ENCODE results near the gene POU2AF2.
"Not testable (repeated sequence)": the region's sequence is repeated elsewhere in the genome, so short reads cannot be mapped to it uniquely, and the experiment has no call there.

The POU2AF2 gene

GRCh38 chr11:111265421-111265820 is 19.9 kb downstream of the POU2AF2 start:
- CTCF ChIA-PET: interaction anchor here (0.6 kb wide), 1 partner anchor 165 kb away, joined by 4 read pairs; no protein-coding TSS in a partner anchor
- TF ChIP-seq PKNOX1 (IDR thresholded peaks at IDR 0.05) (no peak), TARDBP (IDR thresholded peaks at IDR 0.05) (no peak), LEF1 (IDR thresholded peaks at IDR 0.05; ENCODE audit: borderline replicate concordance) (no peak), SP1 (IDR thresholded peaks at IDR 0.05) (no peak), NFRKB (IDR thresholded peaks at IDR 0.05) (no peak), FOXA1 (IDR thresholded peaks at IDR 0.05) (no peak), FOXM1 (IDR thresholded peaks at IDR 0.05; ENCODE audit: borderline replicate concordance) (no peak), FOXK2 (IDR thresholded peaks at IDR 0.05) (no peak)
- no peak for DNase-seq (ENCODE audit: extremely low spot score)
- POLR2A ChIA-PET: no interaction called here

GRCh38 chr11:111268303-111268702 is 22.8 kb downstream of the POU2AF2 start:
- DNase-seq (ENCODE audit: extremely low spot score); POLR2A ChIA-PET; CTCF ChIA-PET: not testable (repeated sequence)

GRCh38 chr11:111269146-111269868 is 23.8 kb downstream of the POU2AF2 start:
- DNase-seq (ENCODE audit: extremely low spot score): no peak
- TF ChIP-seq TARDBP (IDR thresholded peaks at IDR 0.05): no peak
- TF ChIP-seq ELF4 (IDR thresholded peaks at IDR 0.05): no peak
- TF ChIP-seq FOXA1 (IDR thresholded peaks at IDR 0.05): no peak
- no peak for TF ChIP-seq CTBP1 (IDR thresholded peaks at IDR 0.05; ENCODE audit: borderline replicate concordance)
- TF ChIP-seq ZNF384 (IDR thresholded peaks at IDR 0.05): no peak
- TF ChIP-seq NFRKB (IDR thresholded peaks at IDR 0.05): no peak
- TF ChIP-seq LEF1 (IDR thresholded peaks at IDR 0.05; ENCODE audit: borderline replicate concordance): no peak
- TF ChIP-seq BHLHE40 (IDR thresholded peaks at IDR 0.05; ENCODE audit: borderline replicate concordance): no peak
- no peak for TF ChIP-seq PKNOX1 (IDR thresholded peaks at IDR 0.05)
- no peak for TF ChIP-seq SP1 (IDR thresholded peaks at IDR 0.05)
- no peak for TF ChIP-seq L3MBTL2 (conservative IDR thresholded peaks at IDR 0.05)
- CTCF ChIA-PET: no interaction called here
- POLR2A ChIA-PET: no interaction called here

GRCh38 chr11:111272420-111272819 is 26.9 kb downstream of the POU2AF2 start:
- no peak for DNase-seq (ENCODE audit: extremely low spot score)
- ChIA-PET POLR2A (no interaction called here), CTCF (interaction anchor here (0.6 to 1.5 kb wide), 2 partner anchors 166 to 170 kb away, joined by 3 read pairs; no protein-coding TSS in a partner anchor)

GRCh38 chr11:111282562-111283075 is 37.1 kb downstream of the POU2AF2 start:
- POLR2A ChIA-PET: no interaction called here
- TF ChIP-seq ELF4 (IDR thresholded peaks at IDR 0.05): no peak
- TF ChIP-seq NFRKB (IDR thresholded peaks at IDR 0.05): no peak
- TF ChIP-seq HDGF (IDR thresholded peaks at IDR 0.05; ENCODE audit: borderline replicate concordance): no peak
- CTCF ChIA-PET: interaction anchor here (0.6 to 2.2 kb wide), 11 partner anchors 21 to 283 kb away, joined by 3 to 18 read pairs (median 4); no protein-coding TSS in a partner anchor
- no peak for DNase-seq (ENCODE audit: extremely low spot score)

More at GRCh38 chr11:111272420-111272819, 26.9 kb downstream of the POU2AF2 start:
- no peak for TF ChIP-seq NFRKB (IDR thresholded peaks at IDR 0.05)
- TF ChIP-seq FOXK2 (IDR thresholded peaks at IDR 0.05): no peak
- TF ChIP-seq TARDBP (IDR thresholded peaks at IDR 0.05): no peak
- no peak for TF ChIP-seq FOXM1 (IDR thresholded peaks at IDR 0.05; ENCODE audit: borderline replicate concordance)
- no peak for TF ChIP-seq LEF1 (IDR thresholded peaks at IDR 0.05; ENCODE audit: borderline replicate concordance)
- no peak for TF ChIP-seq ZNF384 (IDR thresholded peaks at IDR 0.05)
- TF ChIP-seq CTBP1 (IDR thresholded peaks at IDR 0.05; ENCODE audit: borderline replicate concordance): no peak
- TF ChIP-seq SUZ12 (IDR thresholded peaks at IDR 0.05): no peak
- TF ChIP-seq L3MBTL2 (conservative IDR thresholded peaks at IDR 0.05): no peak
- no peak for TF ChIP-seq ARNT (IDR thresholded peaks at IDR 0.05)

GRCh38 chr11:111283945-111284481 is 38.5 kb downstream of the POU2AF2 start:
- CTCF ChIA-PET: interaction anchor here (0.7 to 2.0 kb wide), 7 partner anchors 20 to 146 kb away, joined by 3 to 18 read pairs (median 4); no protein-coding TSS in a partner anchor
- DNase-seq (ENCODE audit: extremely low spot score): no peak
- TF ChIP-seq PKNOX1 (IDR thresholded peaks at IDR 0.05) (no peak), SUZ12 (IDR thresholded peaks at IDR 0.05) (no peak), SP1 (IDR thresholded peaks at IDR 0.05) (no peak), TARDBP (IDR thresholded peaks at IDR 0.05) (no peak), FOXM1 (IDR thresholded peaks at IDR 0.05; ENCODE audit: borderline replicate concordance) (no peak), HDGF (IDR thresholded peaks at IDR 0.05; ENCODE audit: borderline replicate concordance) (no peak), CTBP1 (IDR thresholded peaks at IDR 0.05; ENCODE audit: borderline replicate concordance) (no peak), LEF1 (IDR thresholded peaks at IDR 0.05; ENCODE audit: borderline replicate concordance) (no peak), ZNF384 (IDR thresholded peaks at IDR 0.05) (no peak), BHLHE40 (IDR thresholded peaks at IDR 0.05; ENCODE audit: borderline replicate concordance) (no peak), FOXA1 (IDR thresholded peaks at IDR 0.05) (no peak)
- POLR2A ChIA-PET: no interaction called here
